ENCODE measurements around the gene YBX1.

The YBX1 gene

DNA sequence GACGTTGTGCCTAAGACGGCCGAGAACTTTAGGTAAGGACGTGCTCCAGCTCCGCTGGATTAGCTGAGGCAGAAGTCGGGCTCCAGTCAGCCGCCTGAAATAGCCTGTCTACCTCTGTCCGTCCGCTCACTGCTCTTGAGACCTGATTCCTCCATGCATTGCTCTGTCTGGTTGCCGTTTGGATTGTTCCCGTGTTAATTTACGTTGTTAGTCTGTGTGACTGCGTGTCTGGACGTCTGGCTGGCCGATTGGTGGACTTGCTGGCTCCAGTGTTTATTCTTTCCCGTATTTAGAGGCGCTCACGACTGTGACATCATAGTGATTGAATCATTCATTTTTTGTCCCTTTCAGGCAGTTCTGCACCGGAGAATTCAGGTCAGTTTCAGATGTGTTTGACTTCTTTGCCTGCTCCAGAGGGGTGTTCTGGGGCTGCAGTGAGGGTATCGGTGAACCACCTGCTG lies 23.3 kb upstream of the YBX1 start:
- in situ Hi-C loops (cut with HindIII; ENCODE audit: low pct_ligation_motif_present, low sequenced_read_pairs): no loop called here
- DNase-seq: peak; percentile 31
- no peaks in the 10 kb centered on the region for H3K27me3 ChIP-seq (replicated peaks)
- peaks cover 8% of the 10 kb centered on the region for H3K36me3 ChIP-seq (replicated peaks)
- peak overlapping the region; percentile 51 for H3K27ac ChIP-seq
- peak overlapping the region; percentile 98 for H3K4me3 ChIP-seq (ENCODE audit: low read depth, low read length)
- TF ChIP-seq, protein P1, sequence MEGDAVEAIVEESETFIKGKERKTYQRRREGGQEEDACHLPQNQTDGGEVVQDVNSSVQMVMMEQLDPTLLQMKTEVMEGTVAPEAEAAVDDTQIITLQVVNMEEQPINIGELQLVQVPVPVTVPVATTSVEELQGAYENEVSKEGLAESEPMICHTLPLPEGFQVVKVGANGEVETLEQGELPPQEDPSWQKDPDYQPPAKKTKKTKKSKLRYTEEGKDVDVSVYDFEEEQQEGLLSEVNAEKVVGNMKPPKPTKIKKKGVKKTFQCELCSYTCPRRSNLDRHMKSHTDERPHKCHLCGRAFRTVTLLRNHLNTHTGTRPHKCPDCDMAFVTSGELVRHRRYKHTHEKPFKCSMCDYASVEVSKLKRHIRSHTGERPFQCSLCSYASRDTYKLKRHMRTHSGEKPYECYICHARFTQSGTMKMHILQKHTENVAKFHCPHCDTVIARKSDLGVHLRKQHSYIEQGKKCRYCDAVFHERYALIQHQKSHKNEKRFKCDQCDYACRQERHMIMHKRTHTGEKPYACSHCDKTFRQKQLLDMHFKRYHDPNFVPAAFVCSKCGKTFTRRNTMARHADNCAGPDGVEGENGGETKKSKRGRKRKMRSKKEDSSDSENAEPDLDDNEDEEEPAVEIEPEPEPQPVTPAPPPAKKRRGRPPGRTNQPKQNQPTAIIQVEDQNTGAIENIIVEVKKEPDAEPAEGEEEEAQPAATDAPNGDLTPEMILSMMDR (IDR thresholded peaks at IDR 0.05; ENCODE audit: low read depth, low read length, missing control alignments): no peak

DNA sequence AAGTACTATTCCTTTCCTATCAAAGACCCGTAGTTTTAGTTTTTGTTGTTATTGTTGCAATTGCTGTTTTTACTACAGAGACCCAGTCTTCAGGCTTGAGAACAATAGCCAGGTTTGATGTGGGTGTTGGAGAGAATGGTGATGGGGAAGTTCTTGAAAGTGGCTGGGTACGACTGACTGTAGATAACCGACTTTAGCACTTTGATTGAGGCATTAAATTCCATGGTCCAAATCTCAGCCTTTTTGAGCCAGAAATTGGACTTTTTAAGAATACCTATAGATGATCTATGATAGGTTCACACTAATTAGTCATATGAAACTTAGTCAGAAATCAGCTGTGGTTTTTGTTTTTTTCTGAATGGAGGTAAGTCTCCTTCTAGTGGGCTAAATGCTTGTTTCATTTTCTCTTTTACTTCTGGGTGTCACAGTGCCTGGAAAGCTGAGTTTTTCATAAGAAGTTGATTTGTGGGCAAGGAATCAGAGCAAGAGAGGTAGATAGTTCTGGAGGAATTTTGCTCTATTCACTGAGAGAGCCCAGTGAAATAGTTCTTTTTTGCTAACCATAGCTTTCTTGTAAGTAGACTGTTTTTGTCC lies 21.2 kb upstream of the YBX1 start:
- in situ Hi-C loops (cut with HindIII; ENCODE audit: low pct_ligation_motif_present, low sequenced_read_pairs): no loop called here
- peaks cover 22% of the 10 kb centered on the region for H3K36me3 ChIP-seq (replicated peaks)
- no peak for DNase-seq

DNA sequence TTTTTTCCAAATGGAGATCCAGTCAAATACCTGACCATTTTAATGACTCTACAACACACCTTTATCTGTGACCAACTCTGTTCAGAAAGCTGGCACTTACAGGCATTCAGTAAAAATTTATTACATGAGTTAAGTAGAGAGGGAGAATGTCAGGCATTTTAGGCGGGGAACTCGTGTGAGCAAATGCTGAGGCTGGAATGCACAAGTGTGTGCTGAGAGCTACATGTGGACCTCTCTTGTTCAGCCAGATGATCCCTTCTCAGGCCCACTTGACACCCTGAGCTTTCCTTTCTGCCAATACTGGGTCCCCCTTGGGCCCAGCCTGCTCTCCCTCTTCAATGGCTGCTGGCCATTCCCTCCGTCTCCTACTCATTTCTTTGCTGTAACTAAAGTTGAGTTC lies 12.3 kb upstream of the YBX1 start:
- no peaks in the 10 kb centered on the region for H3K27me3 ChIP-seq (replicated peaks)
- TF ChIP-seq, protein P1 (IDR thresholded peaks at IDR 0.05; ENCODE audit: low read depth, low read length, missing control alignments): no peak
- no peak for DNase-seq
- no peak overlapping the region for H3K27ac ChIP-seq
- no peak overlapping the region for H3K4me3 ChIP-seq (ENCODE audit: low read depth, low read length)
- H3K36me3 ChIP-seq (replicated peaks): peaks cover 22% of the 10 kb centered on the region
- in situ Hi-C loops (cut with HindIII; ENCODE audit: low pct_ligation_motif_present, low sequenced_read_pairs): no loop called here

More for the DNA sequence above, 21.2 kb upstream of the YBX1 start:
- H3K27ac ChIP-seq: no peak overlapping the region
- TF ChIP-seq, protein P1 (IDR thresholded peaks at IDR 0.05; ENCODE audit: low read depth, low read length, missing control alignments): no peak
- H3K4me3 ChIP-seq (ENCODE audit: low read depth, low read length): no peak overlapping the region
- H3K27me3 ChIP-seq (replicated peaks): no peaks in the 10 kb centered on the region

DNA sequence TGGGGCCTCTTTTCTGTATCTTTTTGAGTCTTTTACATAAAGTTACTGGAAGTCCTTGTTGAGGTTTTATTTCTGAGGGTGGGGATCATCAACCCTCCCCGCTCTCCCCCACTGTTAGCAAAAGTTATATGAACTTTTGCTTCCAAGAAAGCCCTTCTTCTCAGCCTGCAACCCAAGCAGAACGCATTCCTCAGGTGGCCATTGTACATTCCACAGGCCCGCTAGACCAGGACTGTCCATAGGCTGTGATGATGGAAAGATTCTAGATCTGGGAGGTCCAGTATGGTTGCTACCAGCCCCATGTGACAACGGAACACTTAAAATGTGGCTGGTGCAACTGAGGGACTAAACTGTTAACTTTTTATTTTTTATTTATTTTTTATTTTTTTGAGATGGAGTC lies 11.8 kb upstream of the YBX1 start:
- H3K36me3 ChIP-seq (replicated peaks): peaks cover 17% of the 10 kb centered on the region
- in situ Hi-C loops (cut with HindIII; ENCODE audit: low pct_ligation_motif_present, low sequenced_read_pairs): no loop called here

DNA sequence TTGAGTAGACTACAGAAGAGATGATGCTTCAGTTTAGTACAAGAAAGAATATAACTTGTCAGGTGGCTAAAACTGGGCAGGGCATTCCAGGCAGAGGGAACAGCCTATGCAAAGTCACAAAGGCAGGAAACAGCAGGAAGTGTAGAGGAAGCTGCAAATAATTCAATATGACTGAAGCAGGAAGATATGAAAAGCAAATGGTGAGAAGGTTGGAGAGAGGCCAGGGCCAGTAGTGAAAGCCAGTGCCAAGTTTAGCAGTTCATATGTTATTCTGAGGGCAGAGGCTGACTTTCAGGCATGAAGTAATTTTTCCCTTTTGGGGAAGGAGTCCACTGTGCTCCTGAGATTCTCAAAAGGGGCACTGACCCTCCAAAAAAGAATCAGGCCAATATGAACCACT lies 8.0 kb upstream of the YBX1 start:
- H3K27me3 ChIP-seq (replicated peaks): no peaks in the 10 kb centered on the region
- no peak overlapping the region for H3K4me3 ChIP-seq (ENCODE audit: low read depth, low read length)
- TF ChIP-seq, protein P1 (IDR thresholded peaks at IDR 0.05; ENCODE audit: low read depth, low read length, missing control alignments): no peak
- no peak for DNase-seq
- no peaks in the 10 kb centered on the region for H3K36me3 ChIP-seq (replicated peaks)
- in situ Hi-C loops (cut with HindIII; ENCODE audit: low pct_ligation_motif_present, low sequenced_read_pairs): no loop called here
- no peak overlapping the region for H3K27ac ChIP-seq

More for the DNA sequence above, 11.8 kb upstream of the YBX1 start:
- Histone ChIP-seq H3K27ac (no peak overlapping the region), H3K27me3 (replicated peaks) (no peaks in the 10 kb centered on the region), H3K4me3 (ENCODE audit: low read depth, low read length) (no peak overlapping the region)
- TF ChIP-seq, protein P1 (IDR thresholded peaks at IDR 0.05; ENCODE audit: low read depth, low read length, missing control alignments): no peak
- DNase-seq: no peak

DNA sequence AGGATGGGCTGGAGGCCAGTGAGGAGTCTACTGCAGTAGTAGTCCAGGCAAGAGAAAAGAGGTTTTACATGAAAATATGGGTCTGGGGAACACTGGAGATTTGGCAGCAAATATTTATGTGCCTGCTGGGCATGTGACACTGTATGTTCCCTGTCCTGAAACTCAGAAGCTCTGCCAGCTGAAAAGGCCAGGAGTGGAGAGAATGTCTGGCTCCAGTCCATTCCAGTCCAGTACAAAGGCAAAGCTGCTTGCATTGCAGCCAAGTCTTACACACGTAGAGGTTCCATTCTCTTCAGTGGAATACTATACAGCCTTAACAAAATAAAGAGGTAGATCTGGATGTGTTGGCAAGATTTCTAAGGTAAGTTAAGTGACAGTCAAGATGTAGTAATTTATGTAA lies 7.5 kb upstream of the YBX1 start:
- in situ Hi-C loops (cut with HindIII; ENCODE audit: low pct_ligation_motif_present, low sequenced_read_pairs): no loop called here
- Histone ChIP-seq H3K27ac (no peak overlapping the region), H3K36me3 (replicated peaks) (no peaks in the 10 kb centered on the region), H3K27me3 (replicated peaks) (no peaks in the 10 kb centered on the region), H3K4me3 (ENCODE audit: low read depth, low read length) (no peak overlapping the region)
- TF ChIP-seq, protein P1 (IDR thresholded peaks at IDR 0.05; ENCODE audit: low read depth, low read length, missing control alignments): no peak
- DNase-seq: no peak

All from brain microvascular endothelial cell (primary cell).